Heart left ventricle (tissue), 16 donors: ENCODE data around the gene PCSK6. TPM values are rescaled to one million over a fixed set of nuclear protein-coding genes. Genes with fewer than 3 reads are reported as not detected.

Experiments
- ATAC-seq, 4 donors: fragments of 200-7000 bp; cut with Tn5 transposase; one replicate each; pipeline ENCODE4 v1.9.1; 2020 to 2022; ENCODE audit warnings: moderate library complexity in 4 of 4, mild to moderate bottlenecking in 3 of 4, moderate number of reproducible peaks in 1 of 4
- DNase-seq, 5 donors: peaks; one replicate each; pipeline ENCODE4 v3.0.0-alpha.2; 2020
- H3K27ac ChIP-seq, 12 donors: fragments of 200-600 bp; sonication (generic) in 4 of 12; one replicate each; pipeline versions ENCODE4 v1.5.0 to v1.8.0; 2016 to 2022; ENCODE audit warnings: mild to moderate bottlenecking in 2 of 12
- H3K27me3 ChIP-seq, 9 donors: fragments of 200-600 bp; sonication (generic) in 2 of 9; one replicate each; pipeline versions ENCODE4 v1.5.1 to v1.8.0; 2016 to 2022; ENCODE audit warnings: mild to moderate bottlenecking in 3 of 9
- H3K36me3 ChIP-seq, 9 donors: fragments of 200-600 bp; sonication (generic) in 2 of 9; one replicate each; pipeline versions ENCODE4 v1.5.0 to v1.8.0; 2018 to 2022; ENCODE audit warnings: mild to moderate bottlenecking in 2 of 9
- H3K4me1 ChIP-seq, 12 donors: fragments of 200-600 bp; sonication (generic) in 4 of 12; one replicate each; pipeline versions ENCODE4 v1.5.0 to v1.8.0; 2016 to 2022; ENCODE audit warnings: mild to moderate bottlenecking in 3 of 12
- H3K4me3 ChIP-seq, 12 donors: fragments of 200-600 bp; sonication (generic) in 4 of 12; one replicate each; pipeline versions ENCODE4 v1.5.0 to v1.8.0; 2017 to 2022; ENCODE audit warnings: mild to moderate bottlenecking in 9 of 12, moderate library complexity in 4 of 12
- H3K9me3 ChIP-seq, 12 donors: fragments of 200-600 bp; sonication (generic) in 4 of 12; one replicate each; pipeline versions ENCODE4 v1.5.0 to v1.8.0; 2016 to 2022; ENCODE audit warnings: mild to moderate bottlenecking in 1 of 12
- POLR2A ChIP-seq, 2 donors: fragments of 450-650 bp; IDR thresholded peaks; one replicate each; pipeline ENCODE4 v1.6.1; 2017; ENCODE audit warnings: antibody characterized with exemption in 2 of 2, mild to moderate bottlenecking in 2 of 2, moderate library complexity in 2 of 2
- WGBS, 4 donors: extraction: QIAGEN DNeasy Blood & Tissue Kit in 2 of 4; methylation state at CpG; one replicate each; pipeline versions ENCODE4 v1.1.5 to v1.1.7; 2013 to 2018; 5-methylcytosine and 5-hydroxymethylcytosine counted together
- intact Hi-C, 10 donors: fragments of 100-400 bp; cut with DNase I; formaldehyde crosslinking; loops; one replicate each; pipeline versions ENCODE4 v1.11.1 to v1.14.2; 2022
- polyA plus RNA-seq, 2 donors: library from polyadenylated mRNA; stranded (reverse); fragments of 200-250 nt; gene quantifications; one replicate each; pipeline ENCODE4 v1.2.3, GENCODE V29; 2013
- total RNA-seq, 9 donors: library from RNA; depleted of rRNA in 2 of 9; stranded (reverse); fragments of >200 nt in 2 of 9; fragmentation: NEBNext Ultra II Directional in 3 of 9; extraction: Animal tissue kit (Norgen Biotek cat#: 25700) in 3 of 9; gene quantifications; one replicate each; pipeline versions ENCODE4 v1.1.0 to v1.2.4, GENCODE V29; 2016 to 2023
- TF ChIP-seq, protein P1 (sequence below), 12 donors: fragments of 200-600 bp; sonication (generic) in 4 of 12; IDR thresholded peaks; one replicate each; pipeline versions ENCODE4 v1.5.0 to v1.8.0; 2018 to 2022; ENCODE audit warnings: antibody characterized with exemption in 12 of 12, mild to moderate bottlenecking in 5 of 12
- donor health status: ischemic (EF 13 %, LVEDD 7.1; RV severe dilation, severe dysfunction).
- donor health status: healthy with polysubstance abuse.
- donor health status: DM: no; HTN: yes; CAD: no.
- donor health status: DM: no; HTN: no; CAD: no.
- donor health status: ischemic (EF 25% LVEDD 6.9; RV normal size, moderate dysfunction).
- donor health status: ischemic (EF 25% LVEDD 5.7; RV mildly dilated, moderate dysfunction).
- donor health status: healthy.
- donor health status: DM: yes; HTN: yes; CAD: no.
- donor health status: ischemic (EF 35%, LVEDD 5.7; RV mildly dilated, moderate dysfunction).
- donor health status: nonischemic (EF 11% LVEDD 7.7; RV severe dilation, severe dysfunction).
- donor health status: DM: yes; HTN: yes; CAD: no.
- donor health status: PGD.
- donor health status: ischemic (EF 29% LVEDD 5.4; RV normal size, mild dysfunction).
- donor health status: nonischemic (EF 23%, LVEDD 6.1; RV moderate dilation, normal function).

The PCSK6 gene
- total and polyA plus RNA-seq, 11 donors = 7.3 to 41.7 (median 22.3) TPM

DNA sequence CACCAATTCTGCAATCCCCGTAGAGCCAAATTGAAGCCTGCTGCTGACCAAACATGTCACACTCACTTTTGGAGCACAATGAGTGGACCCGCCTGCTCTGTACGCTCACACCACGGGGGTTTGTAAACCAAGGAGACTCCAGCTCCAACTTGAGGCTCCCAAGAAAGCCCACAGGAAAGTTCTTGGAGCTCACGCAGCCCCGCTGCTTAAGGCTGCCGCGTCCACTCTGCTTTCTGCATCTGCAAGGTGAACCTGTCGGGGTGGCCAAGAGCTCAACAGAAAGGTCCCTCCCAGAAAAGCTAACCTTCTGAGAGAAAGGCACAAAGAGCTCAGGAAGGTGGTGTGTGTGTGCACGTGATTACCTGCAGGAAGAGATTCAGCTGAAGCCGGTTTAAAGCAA is 94.9 kb downstream of the PCSK6 start:
- WGBS, 4 donors = 87 to 96% (median 90%) methylated on average over 11 of the region's 11 CpGs
- Histone ChIP-seq H3K36me3 (peaks cover 0 to 36% (median 0%) of the 10 kb centered on the region in 9 donors), H3K27ac (no peak overlapping the region), H3K4me3 (no peak overlapping the region), H3K4me1 (no peaks in the 10 kb centered on the region), H3K9me3 (no peaks in the 10 kb centered on the region), H3K27me3 (peaks cover 0 to 6% (median 0%) of the 10 kb centered on the region in 9 donors)
- DNase-seq (no peak), ATAC-seq (no peak)
- intact Hi-C loops = no loop called here
- TF ChIP-seq POLR2A (IDR thresholded peaks at IDR 0.05) = no peak
- TF ChIP-seq, protein P1, sequence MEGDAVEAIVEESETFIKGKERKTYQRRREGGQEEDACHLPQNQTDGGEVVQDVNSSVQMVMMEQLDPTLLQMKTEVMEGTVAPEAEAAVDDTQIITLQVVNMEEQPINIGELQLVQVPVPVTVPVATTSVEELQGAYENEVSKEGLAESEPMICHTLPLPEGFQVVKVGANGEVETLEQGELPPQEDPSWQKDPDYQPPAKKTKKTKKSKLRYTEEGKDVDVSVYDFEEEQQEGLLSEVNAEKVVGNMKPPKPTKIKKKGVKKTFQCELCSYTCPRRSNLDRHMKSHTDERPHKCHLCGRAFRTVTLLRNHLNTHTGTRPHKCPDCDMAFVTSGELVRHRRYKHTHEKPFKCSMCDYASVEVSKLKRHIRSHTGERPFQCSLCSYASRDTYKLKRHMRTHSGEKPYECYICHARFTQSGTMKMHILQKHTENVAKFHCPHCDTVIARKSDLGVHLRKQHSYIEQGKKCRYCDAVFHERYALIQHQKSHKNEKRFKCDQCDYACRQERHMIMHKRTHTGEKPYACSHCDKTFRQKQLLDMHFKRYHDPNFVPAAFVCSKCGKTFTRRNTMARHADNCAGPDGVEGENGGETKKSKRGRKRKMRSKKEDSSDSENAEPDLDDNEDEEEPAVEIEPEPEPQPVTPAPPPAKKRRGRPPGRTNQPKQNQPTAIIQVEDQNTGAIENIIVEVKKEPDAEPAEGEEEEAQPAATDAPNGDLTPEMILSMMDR (IDR thresholded peaks at IDR 0.05) = no peak

DNA sequence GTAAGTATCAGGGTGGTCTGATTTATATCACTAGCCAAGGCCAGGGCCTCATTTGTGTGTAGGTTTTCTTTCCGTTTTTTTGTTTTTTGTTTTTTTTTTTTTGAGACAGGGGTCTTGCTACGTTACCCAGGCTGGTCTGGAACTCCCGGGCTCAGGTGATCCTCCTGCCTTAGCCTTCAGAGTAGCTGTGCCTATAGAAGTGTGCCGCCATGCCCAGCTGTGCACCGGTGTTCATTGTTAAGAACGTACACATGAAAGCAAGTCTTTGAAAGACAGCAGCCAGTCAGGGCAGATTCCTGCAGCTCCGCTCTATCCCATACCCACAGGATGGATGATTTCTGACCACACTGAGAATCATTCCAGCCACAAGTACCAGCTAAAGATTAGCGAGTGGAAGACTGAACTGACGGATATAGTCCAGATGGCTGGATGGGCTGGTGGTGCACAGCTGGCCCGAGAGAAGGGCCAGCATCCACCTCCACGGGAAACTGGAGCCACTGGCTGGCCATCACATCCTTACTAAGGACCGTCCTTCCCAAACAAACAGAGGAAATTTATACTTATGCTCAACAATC is 95.4 kb downstream of the PCSK6 start:
- no peak for DNase-seq
- Histone ChIP-seq H3K36me3 (peaks cover 0 to 39% (median 0%) of the 10 kb centered on the region in 9 donors), H3K27ac (no peak overlapping the region), H3K4me1 (no peaks in the 10 kb centered on the region), H3K27me3 (peaks cover 0 to 6% (median 0%) of the 10 kb centered on the region in 9 donors), H3K4me3 (no peak overlapping the region), H3K9me3 (no peaks in the 10 kb centered on the region)
- ATAC-seq = no peak
- TF ChIP-seq POLR2A (IDR thresholded peaks at IDR 0.05) = no peak
- TF ChIP-seq, protein P1 (IDR thresholded peaks at IDR 0.05) = no peak
- intact Hi-C loops = no loop called here
- WGBS, 4 donors = 83 to 87% (median 83%) methylated on average over 9 to 12 of the region's 12 CpGs

DNA sequence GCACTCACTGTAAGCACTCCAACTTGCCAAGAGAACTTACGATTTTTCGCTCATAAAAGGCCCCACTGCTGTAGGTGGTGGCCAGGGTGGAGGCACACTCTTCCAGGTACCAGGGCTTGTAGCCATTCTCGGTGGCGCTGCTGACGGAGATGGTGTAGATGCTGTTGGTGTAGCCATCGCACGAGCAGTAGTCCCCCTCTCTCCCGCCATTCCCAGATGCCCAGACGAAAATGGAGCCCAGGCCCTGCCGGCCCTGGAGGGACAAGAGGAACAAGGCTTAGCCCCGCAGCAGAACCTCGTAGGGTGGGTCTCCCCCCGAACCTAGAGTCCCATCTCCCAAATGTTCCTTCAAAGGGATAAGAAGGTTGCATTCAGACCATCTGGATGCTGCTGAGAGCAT is 96.3 kb downstream of the PCSK6 start:
- no peak overlapping the region for H3K4me3 ChIP-seq
- no peak overlapping the region for H3K27ac ChIP-seq
- DNase-seq (no peak), ATAC-seq (no peak)
- H3K4me1 ChIP-seq = no peaks in the 10 kb centered on the region
- 89 to 94% (median 93%) methylated on average over 4 to 13 of the region's 13 CpGs for WGBS, 4 donors
- intact Hi-C loops = no loop called here
- TF ChIP-seq, protein P1 (IDR thresholded peaks at IDR 0.05) = no peak
- TF ChIP-seq POLR2A (IDR thresholded peaks at IDR 0.05) = no peak
- H3K27me3 ChIP-seq = no peaks in the 10 kb centered on the region
- peaks cover 0 to 48% (median 0%) of the 10 kb centered on the region in 9 donors for H3K36me3 ChIP-seq
- H3K9me3 ChIP-seq = no peaks in the 10 kb centered on the region

DNA sequence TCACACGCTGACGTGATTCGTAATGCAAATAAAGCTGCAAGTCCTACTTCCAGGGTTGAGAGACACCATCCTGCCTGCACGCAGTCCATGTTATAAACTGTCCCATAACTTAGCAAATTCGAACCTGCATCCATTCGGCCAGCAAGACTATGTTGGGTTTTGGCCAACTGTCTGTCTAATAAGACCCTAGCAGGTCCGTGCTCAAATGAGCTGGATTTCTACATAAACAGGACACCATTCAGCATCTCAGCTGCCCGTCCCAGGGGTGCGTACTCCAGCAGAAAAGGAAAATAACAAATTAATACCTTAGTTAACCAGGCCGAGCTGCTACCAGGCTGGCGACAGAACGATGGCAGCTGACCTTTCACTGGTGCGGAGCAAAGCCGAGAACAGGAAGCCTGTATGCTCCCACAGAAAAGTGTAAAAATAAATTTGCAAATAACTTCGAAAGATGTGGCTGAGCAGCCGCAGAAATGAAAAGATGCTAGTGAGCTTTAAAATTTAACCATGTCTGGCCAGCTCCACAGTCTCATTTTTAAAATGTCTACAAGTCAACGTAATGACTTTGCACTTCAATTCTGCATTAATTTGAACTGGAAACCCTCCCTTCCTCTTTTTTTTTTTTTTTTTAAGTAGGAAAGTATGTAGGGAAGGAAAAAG is 97.4 kb downstream of the PCSK6 start:
- intact Hi-C loops = no loop called here
- H3K27me3 ChIP-seq = no peaks in the 10 kb centered on the region
- no peaks in the 10 kb centered on the region for H3K4me1 ChIP-seq
- H3K27ac ChIP-seq = no peak overlapping the region
- no peaks in the 10 kb centered on the region for H3K9me3 ChIP-seq
- WGBS, 4 donors = 79 to 83% (median 81%) methylated on average over 17 of the region's 17 CpGs
- ATAC-seq (no peak), DNase-seq (no peak)
- TF ChIP-seq, protein P1 (IDR thresholded peaks at IDR 0.05) = no peak
- no peak for TF ChIP-seq POLR2A (IDR thresholded peaks at IDR 0.05)
- H3K4me3 ChIP-seq = no peak overlapping the region
- peaks cover 0 to 54% (median 0%) of the 10 kb centered on the region in 9 donors for H3K36me3 ChIP-seq
